Cardiac septum (tissue), 1 donor: ENCODE data around the gene SYT9. TPM values are rescaled to one million over a fixed set of nuclear protein-coding genes. Genes with fewer than 3 reads are reported as not detected.

Experiments
- DNase-seq: peaks from one replicate; pipeline ENCODE4 v3.0.0-alpha.2; 2020; ENCODE audit warnings: low spot score
- intact Hi-C: fragments of 100-400 bp; cut with DNase I; formaldehyde crosslinking; loops from one replicate; pipeline ENCODE4 v1.14.0; 2022
- long read RNA-seq: library from polyadenylated mRNA; unstranded; transcript quantifications from one replicate; pipeline ENCODE4 v2.0.0, GENCODE V29; 2021
- total RNA-seq: library from RNA; stranded (reverse); fragmentation: NEBNext Ultra II Directional; extraction: Animal tissue kit (Norgen Biotek cat#: 25700); gene quantifications from one replicate; pipeline ENCODE4 v1.2.1, GENCODE V29; 2021
- donor health status: DM: no; HTN: no; CAD: no.

Gene SYT9
- 0.92 TPM for total RNA-seq
- long read RNA-seq, partial matches to known transcripts, result 0 of 3 reads
- long read RNA-seq, other reads (novel, unspliced or antisense), result 2 of 3 reads

- no peak for DNase-seq
- intact Hi-C loops, result no loop called here
Observed at GRCh38 chr11:7251836-7252682, at the start of gene SYT9. Gene SYT9 (plus strand): TSS chr11:7251904. CDS start chr11:7252187, 283 bp downstream.

GRCh38 chr11:7202412-7202811 is 49.3 kb upstream of the SYT9 start:
- no peak for DNase-seq
- intact Hi-C loops, result no loop called here

- DNase-seq, result no peak
- intact Hi-C loops, result no loop called here
Observed at GRCh38 chr11:7204778-7205177, 46.9 kb upstream of the SYT9 start.

GRCh38 chr11:7208391-7208790 is 43.3 kb upstream of the SYT9 start:
- intact Hi-C loops, result no loop called here
- DNase-seq, result no peak

- intact Hi-C loops, result no loop called here
- DNase-seq, result no peak
Observed at GRCh38 chr11:7219491-7219890, 32.2 kb upstream of the SYT9 start.

- intact Hi-C loops, result no loop called here
- no peak for DNase-seq
Observed at GRCh38 chr11:7220636-7221035, 31.1 kb upstream of the SYT9 start.

GRCh38 chr11:7222619-7223018 is 29.1 kb upstream of the SYT9 start:
- intact Hi-C loops, result no loop called here

GRCh38 chr11:7239877-7240276 is 11.8 kb upstream of the SYT9 start:
- intact Hi-C loops, result no loop called here
- no peak for DNase-seq

More at GRCh38 chr11:7222619-7223018, 29.1 kb upstream of the SYT9 start:
- DNase-seq, result no peak

- intact Hi-C loops, result no loop called here
- DNase-seq, result no peak
Observed at GRCh38 chr11:7245341-7245740, 6.4 kb upstream of the SYT9 start.

- no peak for DNase-seq
- intact Hi-C loops, result no loop called here
Observed at GRCh38 chr11:7246179-7246578, 5.5 kb upstream of the SYT9 start.

GRCh38 chr11:7250166-7250565 is 1.5 kb upstream of the SYT9 start:
- intact Hi-C loops, result no loop called here
- no peak for DNase-seq

GRCh38 chr11:7251487-7251835 is 243 bp upstream of the SYT9 start:
- DNase-seq, result no peak
- intact Hi-C loops, result no loop called here

- no peak for DNase-seq
- intact Hi-C loops, result no loop called here
Observed at GRCh38 chr11:7252683-7253213, 1.0 kb downstream of the SYT9 start.

GRCh38 chr11:7253800-7254199 is 2.1 kb downstream of the SYT9 start:
- no peak for DNase-seq
- intact Hi-C loops, result no loop called here

- intact Hi-C loops, result no loop called here
- no peak for DNase-seq
Observed at GRCh38 chr11:7254731-7255291, 3.1 kb downstream of the SYT9 start.

- intact Hi-C loops, result no loop called here
Observed at GRCh38 chr11:7256943-7257342, 5.2 kb downstream of the SYT9 start.

GRCh38 chr11:7257724-7258123 is 6.0 kb downstream of the SYT9 start:
- no peak for DNase-seq
- intact Hi-C loops, result no loop called here

More at GRCh38 chr11:7256943-7257342, 5.2 kb downstream of the SYT9 start:
- DNase-seq, result no peak

- intact Hi-C loops, result no loop called here
Observed at GRCh38 chr11:7261578-7261977, 9.9 kb downstream of the SYT9 start.

GRCh38 chr11:7262672-7263071 is 11.0 kb downstream of the SYT9 start:
- intact Hi-C loops, result no loop called here
- no peak for DNase-seq

More at GRCh38 chr11:7261578-7261977, 9.9 kb downstream of the SYT9 start:
- no peak for DNase-seq

- no peak for DNase-seq
- intact Hi-C loops, result no loop called here
Observed at GRCh38 chr11:7263842-7264241, 12.1 kb downstream of the SYT9 start.

- intact Hi-C loops, result no loop called here
- no peak for DNase-seq
Observed at GRCh38 chr11:7268758-7269157, 17.1 kb downstream of the SYT9 start.
